Astrocyte of the cerebellum (primary cell): Measurements from ENCODE around the gene GPR82.
"Not testable (repeated sequence)": the region's sequence is repeated elsewhere in the genome, so short reads cannot be mapped to it uniquely, and the experiment has no call there.

ENCODE experiments used
- DNase-seq: peaks from one replicate; pipeline ENCODE4 v3.0.0-alpha.2; 2011; ENCODE audit warnings: low read depth
- H3K4me3 ChIP-seq: 2 replicates; pipeline ENCODE4 v1.5.1; 2011; ENCODE audit warnings: mild to moderate bottlenecking, low read depth, low read length, moderate library complexity
- CTCF ChIP-seq: IDR thresholded peaks from 2 replicates; pipeline ENCODE4 v1.5.1; 2012; ENCODE audit warnings: low read length, low read depth, moderate library complexity, mild to moderate bottlenecking; ENCODE audit errors: missing control alignments
- in situ Hi-C: cut with HindIII; loops from 2 replicates; pipeline ENCODE4 v1.10.0; 2017; ENCODE audit warnings: low sequenced_read_pairs

The GPR82 gene

GRCh38 chrX:41723826-41724225 is at the start of gene GPR82:
Gene GPR82 (plus strand): TSS chrX:41724181. CDS start chrX:41727027, 2,846 bp downstream.
- in situ Hi-C loops, result no loop called here
- H3K4me3 ChIP-seq, result no peak within 1 kb of the TSS
- DNase-seq, result no peak
- no peak for TF ChIP-seq CTCF

GRCh38 chrX:41676361-41676760 is 47.6 kb upstream of the GPR82 start:
- DNase-seq, H3K4me3 ChIP-seq, in situ Hi-C loops: not testable (repeated sequence)

- no peak for TF ChIP-seq CTCF
- no peak overlapping the region for H3K4me3 ChIP-seq
- no peak for DNase-seq
- in situ Hi-C loops, result no loop called here
These were observed 46.6 kb upstream of the GPR82 start for GRCh38 chrX:41677183-41678060.

- no peak for DNase-seq
- in situ Hi-C loops, result no loop called here
- no peak overlapping the region for H3K4me3 ChIP-seq
- no peak for TF ChIP-seq CTCF
These were observed 39.8 kb upstream of the GPR82 start for GRCh38 chrX:41684138-41684537.

GRCh38 chrX:41684940-41685339 is 39.0 kb upstream of the GPR82 start:
- no peak for DNase-seq
- no peak for TF ChIP-seq CTCF
- in situ Hi-C loops, result no loop called here
- no peak overlapping the region for H3K4me3 ChIP-seq

GRCh38 chrX:41686788-41687187 is 37.2 kb upstream of the GPR82 start:
- no peak for TF ChIP-seq CTCF
- in situ Hi-C loops, result no loop called here
- DNase-seq, result no peak
- H3K4me3 ChIP-seq, result no peak overlapping the region

GRCh38 chrX:41688156-41688555 is 35.8 kb upstream of the GPR82 start:
- DNase-seq, result no peak
- in situ Hi-C loops, result no loop called here
- no peak overlapping the region for H3K4me3 ChIP-seq
- TF ChIP-seq CTCF, result no peak
